ENCODE data around the gene LENEP.
"Not testable (repeated sequence)": the region's sequence is repeated elsewhere in the genome, so short reads cannot be mapped to it uniquely, and the experiment has no call there.

LENEP gene

DNA sequence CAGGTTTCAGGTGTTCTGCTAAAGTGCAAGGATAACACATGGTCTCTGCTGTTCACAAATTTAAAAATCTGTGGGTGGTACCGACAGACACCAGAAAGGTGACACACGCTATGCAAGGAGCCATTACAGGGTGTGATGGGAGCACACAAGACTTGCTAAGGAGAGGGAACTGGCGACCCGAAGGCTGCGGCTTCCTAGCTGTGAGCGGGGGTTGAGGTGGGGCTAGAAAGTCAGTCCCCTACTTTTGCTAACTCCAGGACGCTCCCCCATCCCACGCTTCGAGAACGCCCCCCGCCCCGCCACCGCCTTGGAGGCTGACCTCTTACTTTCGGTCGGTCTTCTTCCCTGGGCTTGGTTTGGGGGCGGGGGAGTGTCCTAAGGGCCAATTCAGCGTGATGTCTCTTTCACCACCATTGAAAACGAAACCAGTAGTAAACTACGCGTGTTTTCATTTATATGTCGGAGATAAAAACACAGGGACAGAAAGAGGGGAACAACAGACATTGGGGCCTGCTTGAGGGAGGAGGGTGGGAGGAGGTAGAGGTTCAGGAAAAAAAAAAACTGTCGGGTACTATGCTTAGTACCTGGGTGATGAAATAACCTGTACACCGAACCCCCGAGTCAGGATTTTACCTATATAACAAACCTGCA, 17.9 kb upstream of the LENEP start:
- no peak for DNase-seq (ENCODE audit: low spot score)

DNA sequence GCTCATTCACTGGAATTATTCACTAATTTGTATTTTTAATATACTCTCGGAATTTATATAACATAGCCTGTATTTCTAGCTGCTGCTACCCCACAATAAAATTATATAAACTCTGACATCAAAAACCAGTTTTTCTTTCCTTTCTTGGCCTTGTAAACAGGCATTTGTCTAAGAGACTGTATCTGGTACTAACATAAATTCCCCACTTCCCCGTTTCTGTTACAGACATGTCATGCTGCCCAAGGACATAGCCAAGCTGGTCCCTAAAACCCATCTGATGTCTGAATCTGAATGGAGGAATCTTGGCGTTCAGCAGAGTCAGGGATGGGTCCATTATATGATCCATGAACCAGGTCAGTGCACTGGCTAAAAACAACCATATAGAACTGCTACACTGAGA, 15.6 kb upstream of the LENEP start:
- not testable (repeated sequence) for DNase-seq (ENCODE audit: low spot score)

DNA sequence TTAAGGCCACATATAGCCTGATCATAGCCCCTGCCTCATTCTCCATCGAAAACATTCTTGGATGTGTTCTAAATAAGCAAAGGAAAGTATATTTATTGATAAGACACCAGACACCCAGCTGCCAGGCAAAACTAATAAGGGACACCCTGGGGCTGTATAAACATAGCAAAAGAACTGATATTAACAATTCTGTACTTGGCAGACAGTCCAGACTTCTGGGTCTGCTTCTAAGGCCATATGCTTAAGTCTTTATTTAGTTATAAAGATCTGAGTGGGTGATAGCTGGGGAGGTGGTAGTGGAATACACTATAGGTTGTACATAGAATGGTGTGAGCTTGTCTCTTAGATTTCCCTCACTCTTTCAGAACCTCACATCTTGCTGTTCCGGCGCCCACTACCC, 15.0 kb upstream of the LENEP start:
- no peak for DNase-seq (ENCODE audit: low spot score)

DNA sequence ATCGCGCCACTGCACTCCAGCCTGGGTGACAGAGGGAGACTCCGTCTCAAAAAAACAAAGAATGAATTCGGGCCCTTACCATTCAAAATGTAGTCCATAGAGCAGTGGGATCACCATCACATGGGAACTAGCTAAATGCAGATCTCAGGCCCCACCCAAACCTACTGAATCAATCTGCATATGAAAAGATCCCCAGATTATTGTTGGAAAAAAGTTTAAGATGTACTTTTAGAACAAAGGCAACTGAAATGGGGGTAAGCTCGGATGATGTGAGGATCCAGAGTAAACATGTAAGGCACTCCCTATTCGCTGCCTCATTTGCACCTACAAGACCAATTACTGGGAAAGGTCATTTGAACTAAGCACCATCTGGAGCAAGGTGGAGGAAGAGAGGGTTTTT, 11.0 kb upstream of the LENEP start:
- DNase-seq (ENCODE audit: low spot score): no peak

DNA sequence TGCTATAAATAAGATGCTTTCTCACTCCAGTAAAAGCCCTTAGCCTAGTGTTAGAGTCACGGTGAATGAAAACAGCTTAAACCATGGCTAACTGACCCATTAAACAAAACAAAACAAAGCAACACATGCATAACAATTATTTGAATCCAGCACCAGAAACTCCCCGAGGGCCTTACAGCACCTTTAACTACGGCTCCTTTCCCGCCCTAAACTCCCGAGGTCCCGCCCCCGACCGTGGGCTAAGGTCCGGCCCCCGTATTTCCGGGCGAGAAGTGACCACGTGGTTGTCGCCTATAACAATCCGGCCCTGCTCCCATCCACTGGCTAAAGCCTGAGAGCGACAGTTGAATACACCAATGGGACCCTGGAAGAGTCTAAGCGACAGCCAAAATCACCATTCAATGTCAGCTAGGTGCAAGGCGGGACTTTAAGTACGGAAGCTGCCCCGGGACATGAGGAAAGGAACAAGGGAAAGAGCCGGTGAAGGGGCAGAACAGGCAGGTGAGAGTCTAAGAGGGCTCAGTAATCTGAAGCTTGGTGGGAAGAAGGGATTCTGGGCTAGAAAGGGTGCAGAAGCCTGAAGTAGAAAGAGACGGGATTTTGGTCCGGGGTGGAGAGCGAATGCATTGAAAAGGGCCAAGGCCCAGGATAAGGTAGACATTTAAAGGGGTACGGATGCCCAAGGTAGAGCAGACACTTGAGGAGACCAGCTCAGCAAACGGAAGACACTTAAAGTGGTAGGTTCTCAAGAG, 10.3 kb upstream of the LENEP start, which contains the start of gene FLAD1:
Gene FLAD1 (plus strand): TSS at position 448 of the 752 bp plus-strand sequence. CDS start 351 bp downstream, outside the sequence.
- DNase-seq (ENCODE audit: low spot score): peak; percentile 98

DNA sequence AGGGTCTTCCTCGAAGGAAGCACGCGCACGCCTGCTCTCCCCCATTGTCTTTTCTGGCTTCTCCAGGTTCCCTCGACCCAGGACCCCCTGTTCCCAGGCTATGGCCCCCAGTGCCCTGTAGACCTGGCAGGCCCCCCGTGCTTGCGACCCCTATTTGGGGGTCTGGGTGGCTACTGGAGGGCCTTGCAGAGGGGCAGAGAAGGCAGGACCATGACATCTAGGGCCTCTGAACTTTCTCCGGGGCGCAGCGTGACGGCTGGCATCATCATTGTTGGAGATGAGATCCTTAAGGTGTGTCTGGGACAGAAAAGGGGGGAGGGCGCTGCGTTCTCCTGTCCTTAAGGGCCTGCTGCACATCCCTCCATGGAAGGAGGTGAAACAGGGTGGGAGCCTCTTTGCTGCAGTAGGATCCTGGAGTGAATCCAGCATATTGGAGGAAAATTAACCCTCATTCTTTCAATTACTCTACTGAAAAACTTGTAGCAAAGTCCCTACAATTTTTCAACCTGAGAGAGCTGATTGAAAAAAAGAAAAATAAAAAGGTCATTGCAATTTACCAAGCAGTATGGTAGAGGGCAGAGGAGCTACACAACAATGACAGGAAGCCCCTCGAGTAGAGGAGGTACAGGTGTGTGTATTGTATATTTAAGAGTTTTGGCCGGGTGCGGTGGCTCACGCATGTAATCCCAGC, 9.5 kb upstream of the LENEP start:
- no peak for DNase-seq (ENCODE audit: low spot score)

DNA sequence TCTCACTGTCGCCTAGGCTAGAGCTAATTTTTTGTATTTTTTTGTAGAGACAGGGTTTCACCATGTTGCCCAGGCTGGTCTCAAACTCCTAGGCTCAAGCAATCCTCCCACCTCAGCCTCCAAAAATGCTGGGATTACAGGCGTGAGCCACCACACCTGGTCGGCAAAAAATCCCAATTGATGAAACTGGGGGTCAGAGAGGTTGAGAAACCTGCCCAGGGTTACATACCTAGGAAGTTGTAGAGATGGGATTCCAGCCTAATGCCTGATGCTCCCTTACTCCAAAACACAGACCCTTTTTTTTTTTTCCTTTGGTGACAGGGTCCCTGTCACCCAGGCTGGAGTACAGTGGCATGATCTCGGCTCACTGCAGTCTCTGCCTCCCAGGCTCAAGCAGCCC, 6.7 kb upstream of the LENEP start:
- DNase-seq (ENCODE audit: low spot score): not testable (repeated sequence)

DNA sequence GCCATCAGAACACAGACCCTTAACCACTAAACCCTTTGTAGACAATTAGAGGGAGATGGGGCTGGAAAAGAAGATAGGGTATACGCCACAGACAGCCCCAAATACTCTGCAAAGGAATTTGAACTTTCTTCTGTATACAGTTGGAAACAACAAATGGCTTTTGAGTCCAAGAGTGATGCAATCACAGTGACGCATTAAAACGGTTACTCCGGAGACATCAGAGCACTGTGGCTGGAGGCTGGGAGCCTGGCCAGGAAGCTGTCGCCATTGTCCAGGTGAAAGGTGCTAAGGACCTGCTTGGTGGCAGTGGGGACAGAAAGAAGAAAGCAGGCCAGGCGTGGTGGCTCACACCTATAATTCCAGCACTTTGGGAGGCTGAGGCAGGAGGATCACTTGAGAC, 6.1 kb upstream of the LENEP start:
- no peak for DNase-seq (ENCODE audit: low spot score)

DNA sequence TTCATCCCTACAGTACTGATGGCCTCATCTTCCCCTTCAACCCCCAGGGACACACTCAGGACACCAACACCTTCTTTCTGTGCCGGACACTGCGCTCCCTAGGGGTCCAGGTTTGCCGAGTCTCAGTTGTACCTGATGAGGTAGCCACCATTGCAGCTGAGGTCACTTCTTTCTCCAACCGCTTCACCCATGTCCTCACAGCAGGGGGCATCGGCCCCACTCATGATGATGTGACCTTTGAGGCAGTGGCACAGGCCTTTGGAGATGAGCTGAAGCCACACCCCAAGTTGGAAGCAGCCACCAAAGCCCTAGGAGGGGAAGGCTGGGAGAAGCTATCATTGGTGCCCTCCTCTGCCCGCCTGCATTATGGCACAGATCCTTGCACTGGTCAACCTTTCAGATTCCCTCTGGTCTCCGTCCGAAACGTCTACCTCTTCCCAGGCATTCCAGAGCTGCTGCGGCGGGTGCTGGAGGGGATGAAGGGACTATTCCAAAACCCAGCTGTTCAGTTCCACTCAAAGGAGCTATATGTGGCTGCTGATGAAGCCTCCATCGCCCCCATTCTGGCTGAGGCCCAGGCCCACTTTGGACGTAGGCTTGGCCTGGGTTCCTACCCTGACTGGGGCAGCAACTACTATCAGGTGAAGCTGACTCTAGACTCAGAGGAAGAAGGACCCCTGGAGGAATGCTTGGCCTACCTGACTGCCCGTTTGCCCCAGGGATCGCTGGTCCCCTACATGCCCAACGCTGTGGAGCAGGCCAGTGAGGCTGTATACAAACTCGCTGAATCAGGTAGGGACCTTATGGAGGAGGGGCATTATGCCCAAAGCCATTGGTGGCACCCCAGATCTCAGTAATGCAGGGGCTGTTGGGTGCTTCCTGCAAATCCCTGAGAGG, 5.1 kb upstream of the LENEP start:
- no peak for DNase-seq (ENCODE audit: low spot score)

DNA sequence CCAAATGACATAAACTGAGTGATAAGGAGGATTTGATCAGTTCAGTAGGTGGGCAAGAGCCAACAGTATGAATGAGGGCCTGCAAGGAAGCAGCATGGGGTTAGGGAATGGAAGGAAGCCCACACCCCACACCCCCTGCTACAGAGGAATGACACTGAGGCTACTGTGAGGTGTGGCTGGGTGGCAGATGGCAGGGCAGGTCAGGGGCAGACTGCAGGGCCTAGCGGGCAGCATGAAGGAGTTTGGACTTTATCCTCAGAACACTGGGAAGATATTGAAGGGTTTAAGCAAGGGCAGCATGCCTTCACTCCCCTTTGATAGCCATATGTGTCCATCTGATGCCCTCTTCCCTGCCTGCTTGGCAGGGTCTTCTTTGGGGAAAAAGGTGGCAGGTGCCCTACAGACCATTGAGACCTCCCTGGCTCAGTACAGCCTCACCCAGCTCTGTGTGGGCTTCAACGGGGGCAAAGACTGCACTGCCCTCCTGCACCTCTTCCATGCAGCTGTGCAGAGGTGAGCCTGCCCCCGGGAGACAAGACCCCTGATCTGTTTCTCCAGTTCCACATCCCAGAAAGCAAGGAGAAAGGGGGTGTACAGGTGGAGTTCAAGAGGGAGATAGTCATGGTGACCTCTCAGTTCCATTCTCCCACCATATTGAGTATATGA, 4.1 kb upstream of the LENEP start:
- DNase-seq (ENCODE audit: low spot score): no peak

DNA sequence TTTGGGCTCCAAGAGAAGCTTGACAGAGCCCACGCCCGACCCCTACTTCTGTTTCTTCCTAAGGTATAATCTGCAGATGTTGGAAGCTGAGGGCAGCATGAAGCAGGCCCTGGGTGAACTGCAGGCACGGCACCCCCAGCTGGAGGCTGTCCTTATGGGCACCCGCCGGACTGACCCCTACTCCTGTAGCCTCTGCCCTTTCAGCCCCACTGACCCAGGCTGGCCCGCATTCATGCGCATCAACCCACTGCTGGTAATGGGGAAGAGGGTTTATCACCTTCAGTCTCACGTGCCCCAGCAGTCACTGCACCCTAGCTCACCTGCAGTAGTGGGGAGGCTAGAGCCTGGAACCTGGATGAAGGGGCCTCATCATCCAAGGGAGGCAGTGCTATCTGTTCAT, 3.1 kb upstream of the LENEP start:
- no peak for DNase-seq (ENCODE audit: low spot score)

DNA sequence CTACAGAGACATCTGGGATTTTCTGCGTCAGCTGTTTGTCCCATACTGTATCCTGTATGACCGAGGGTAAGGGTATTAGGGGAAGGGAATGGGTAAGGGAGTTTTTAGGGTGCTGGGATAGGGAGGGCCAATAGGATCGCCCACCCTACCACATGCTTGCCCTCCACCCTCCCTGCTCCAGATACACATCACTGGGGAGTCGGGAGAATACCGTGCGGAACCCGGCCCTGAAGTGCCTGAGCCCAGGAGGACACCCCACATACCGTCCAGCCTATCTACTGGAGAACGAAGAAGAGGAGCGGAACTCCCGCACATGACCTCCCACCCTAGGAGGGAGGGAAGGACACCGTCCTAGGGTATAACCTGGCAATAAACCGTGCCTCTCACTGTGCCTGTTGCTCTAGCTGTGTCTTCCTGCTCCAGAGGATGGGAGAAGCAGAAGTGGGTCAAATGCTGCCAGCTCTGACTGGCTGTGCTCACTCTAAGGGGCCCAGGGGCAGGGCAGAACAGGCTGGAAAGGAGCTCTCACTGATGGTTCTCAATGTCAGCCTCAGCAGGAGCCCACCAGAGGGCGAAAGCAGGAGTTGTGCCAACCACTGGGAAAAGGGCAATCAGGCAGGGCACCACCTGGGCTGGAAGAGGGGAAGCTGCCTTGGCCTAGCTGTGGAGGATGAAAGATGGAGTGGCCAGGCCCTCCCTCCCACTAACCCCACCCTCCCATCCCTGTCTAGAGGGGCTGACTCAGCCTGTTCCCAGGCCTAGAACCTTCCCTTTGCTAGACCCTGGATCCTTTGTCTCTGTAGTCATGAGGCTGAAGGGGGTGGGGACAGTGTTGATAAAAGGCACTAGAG, 440 bp upstream of the LENEP start:
- DNase-seq (ENCODE audit: low spot score): no peak

DNA sequence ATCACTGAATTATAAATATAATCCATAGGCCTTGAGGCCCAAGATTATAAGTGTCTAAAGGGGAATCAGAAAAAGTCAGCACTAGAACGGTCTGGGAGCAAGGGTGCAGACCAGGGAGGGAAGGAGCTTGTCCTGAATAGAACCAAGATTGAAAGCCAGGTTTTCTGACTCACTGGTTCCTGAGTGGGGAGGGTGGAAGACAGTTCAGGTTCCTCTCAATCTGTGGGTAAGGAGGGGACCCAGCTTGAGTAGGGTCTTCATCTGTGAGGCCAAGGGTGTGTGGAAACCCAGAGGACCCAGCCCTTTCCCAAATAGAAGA, 842 bp downstream of the LENEP start:
- DNase-seq (ENCODE audit: low spot score): no peak

DNA sequence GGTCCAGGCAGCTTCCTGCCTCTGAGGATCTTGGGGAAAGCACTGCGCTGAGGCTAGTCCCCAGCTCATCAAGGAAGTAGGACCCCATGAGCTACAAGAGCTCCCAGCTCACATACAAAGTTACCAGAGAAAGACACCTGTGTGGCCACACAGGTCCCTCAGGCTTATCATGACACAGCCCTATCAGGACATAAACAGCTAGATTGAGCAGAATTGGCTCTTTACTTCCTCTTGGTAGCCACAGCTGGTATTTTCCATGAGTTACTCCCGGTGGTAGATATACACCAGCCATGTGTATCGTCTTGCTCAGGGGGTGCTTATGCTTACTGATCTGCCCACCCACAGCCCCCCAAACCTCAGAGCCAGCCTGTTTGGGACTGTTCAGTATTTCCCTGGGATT, 1.2 kb downstream of the LENEP start:
- no peak for DNase-seq (ENCODE audit: low spot score)

DNA sequence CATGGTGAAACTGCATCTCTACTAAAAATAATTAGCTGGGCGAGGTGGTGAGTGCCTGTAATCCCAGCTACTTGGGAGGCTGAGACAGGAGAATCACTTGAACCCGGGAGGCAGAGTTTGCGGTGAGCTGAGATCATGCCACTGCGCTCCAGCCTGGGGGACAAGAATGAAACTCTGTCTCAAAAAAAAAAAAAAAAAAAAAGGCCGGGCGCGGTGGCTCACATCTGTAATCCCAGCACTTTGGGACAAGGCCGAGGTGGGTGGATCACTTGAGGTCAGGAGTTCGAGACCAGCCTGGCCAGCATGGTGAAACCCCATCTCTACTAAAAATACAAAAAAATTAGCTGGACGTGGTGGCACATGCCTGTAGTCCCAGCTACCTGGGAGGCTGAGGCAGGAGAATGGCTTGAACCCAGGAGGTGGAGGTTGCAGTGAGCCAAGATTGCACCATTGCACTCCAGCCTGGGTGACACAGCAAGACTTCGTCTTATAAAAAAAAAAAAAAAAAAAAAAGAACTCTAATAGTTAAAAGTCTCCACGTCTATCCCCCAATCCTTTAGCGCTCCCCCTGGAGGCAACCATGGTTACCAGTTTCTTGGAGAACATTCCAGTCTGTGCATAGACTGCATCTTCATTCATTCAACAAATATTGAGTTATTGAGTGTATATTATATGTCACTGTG, 2.1 kb downstream of the LENEP start:
- not testable (repeated sequence) for DNase-seq (ENCODE audit: low spot score)

DNA sequence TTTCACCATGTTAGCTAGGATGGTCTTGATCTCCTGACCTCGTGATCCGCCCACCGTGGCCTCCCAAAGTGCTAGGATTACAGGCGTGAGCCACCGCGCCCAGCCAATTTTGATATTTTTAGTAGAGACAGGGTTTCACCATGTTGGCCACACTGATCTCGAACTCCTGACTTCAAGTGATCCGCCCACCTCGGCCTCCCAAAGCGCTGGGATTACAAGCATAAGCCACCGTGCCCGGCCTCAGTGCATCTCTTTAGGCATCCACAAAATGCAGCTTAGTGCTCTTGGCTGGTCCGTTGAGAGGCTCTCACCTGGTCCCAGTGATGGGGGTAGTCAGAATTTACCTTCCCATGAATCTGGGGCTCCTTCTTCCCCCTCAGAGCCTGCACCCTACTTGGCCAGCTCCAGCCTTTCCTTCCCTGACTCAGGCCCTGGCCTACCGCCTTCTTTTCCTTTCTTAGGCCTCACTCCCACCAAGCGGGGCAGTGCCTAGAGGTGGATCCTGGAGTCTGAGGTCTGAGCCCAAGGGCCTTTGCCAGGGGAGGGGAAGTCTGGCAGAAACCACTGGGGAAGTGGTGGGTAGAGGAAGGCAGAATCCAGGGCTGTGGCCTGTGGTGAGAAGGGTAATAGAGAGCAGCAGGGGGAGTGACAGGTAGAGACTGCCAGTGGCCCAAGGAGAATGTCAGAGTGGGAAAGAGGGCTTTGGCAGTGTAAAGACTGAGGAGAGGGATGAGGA, 3.7 kb downstream of the LENEP start:
- no peak for DNase-seq (ENCODE audit: low spot score)

DNA sequence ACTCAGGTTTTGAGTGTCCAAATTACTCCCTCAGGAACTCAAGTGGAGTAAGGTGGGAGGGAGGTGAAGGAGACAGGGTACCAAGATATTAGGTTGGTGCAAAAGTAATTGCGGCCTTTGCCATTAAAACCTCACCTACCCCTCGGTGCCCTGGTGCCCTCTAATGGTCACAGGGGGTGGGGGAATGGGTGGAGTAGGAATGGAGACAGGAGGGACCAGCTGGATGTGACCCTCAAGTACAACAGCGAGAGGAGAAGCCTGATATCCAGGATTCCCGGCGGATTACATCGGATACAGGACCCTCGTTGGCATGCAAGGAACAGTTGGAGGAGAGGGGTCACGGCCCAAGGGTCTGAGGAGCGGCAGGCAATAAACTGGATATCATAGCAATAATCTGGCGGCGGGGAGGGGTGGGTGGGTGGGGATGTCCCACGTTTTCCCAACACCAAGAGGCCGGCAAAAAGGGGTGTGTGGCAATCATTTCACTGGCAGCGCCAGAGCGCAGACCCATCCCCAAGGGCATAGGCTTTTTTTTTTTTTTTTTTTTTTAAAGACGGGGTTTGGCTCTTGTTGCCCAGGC, 4.9 kb downstream of the LENEP start:
- no peak for DNase-seq (ENCODE audit: low spot score)

DNA sequence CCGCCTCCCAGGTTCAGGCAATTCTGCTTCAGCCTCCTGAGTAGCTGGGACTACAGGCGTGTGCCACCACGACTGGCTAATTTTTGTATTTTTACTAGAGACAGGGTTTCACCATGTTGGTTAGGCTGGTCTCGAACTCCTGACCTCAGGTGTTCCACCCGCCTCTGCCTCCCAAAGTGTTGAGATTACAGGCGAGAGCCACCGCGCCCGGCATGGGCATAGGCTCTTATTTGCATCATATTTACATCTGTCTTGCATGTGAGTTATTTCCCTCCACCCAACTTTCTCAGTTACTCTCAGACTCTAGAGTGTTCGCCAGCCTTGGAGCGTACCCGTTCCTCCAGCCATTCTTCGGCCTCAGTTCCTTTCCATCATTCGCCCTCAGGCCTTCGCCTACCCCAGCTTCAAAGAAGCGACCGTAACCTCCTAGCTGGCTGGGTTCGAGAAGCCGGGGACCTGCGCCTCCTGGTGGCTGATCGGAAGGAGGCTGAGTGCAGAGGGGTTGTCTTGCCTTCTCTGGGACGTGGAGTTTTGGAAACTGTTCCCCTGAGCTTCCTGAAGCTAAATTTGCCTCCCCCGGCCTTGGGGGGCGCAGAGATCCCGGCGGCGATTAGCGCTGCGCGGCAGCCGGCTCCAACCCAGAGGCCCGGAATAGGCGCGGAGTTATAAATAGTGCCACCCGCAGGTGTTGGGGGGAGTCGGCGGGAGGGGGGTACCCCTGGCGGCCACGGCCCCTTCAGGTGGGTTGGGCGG, 5.6 kb downstream of the LENEP start:
- DNase-seq (ENCODE audit: low spot score): no peak
